Activated gamma-delta T cell (primary cell): ENCODE results near the gene DLX4.

Experiments
- DNase-seq: peaks from one replicate; lab custom pipeline; 2025; lab: John Stamatoyannopoulos, UW

Gene DLX4

DNA sequence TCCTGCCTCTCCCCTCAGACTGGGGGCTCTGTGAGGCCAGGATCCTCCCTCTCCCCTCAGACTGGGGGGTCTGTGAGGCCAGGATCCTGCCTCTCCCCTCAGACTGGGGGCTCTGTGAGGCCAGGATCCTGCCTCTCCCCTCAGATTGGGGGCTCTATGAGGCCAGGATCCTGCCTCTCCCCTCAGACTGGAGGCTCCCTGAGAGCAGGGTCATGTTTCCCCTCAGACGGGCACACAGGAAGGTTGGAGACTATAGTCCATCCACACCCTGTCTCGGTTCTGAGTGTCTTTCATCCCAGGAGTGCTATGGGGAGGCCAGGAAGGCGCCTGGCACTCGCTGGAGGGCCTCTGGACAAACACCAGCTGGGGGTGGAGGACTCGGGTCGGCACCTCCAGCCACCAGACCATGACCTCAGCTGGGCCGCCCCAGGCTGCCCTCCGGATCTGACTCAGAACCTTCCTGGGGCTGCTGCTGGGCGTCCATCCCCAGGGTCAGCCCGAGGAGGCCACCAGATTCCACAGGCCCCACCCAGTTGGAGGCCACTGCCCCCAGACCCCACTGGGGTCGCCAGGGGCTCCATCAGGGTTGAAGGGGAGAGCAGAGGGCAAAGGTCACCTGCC lies 21.9 kb upstream of the DLX4 start:
- no peak for DNase-seq

- no peak for DNase-seq
These were observed 19.4 kb upstream of the DLX4 start for GRCh38 chr17:49949634-49950033.

DNA sequence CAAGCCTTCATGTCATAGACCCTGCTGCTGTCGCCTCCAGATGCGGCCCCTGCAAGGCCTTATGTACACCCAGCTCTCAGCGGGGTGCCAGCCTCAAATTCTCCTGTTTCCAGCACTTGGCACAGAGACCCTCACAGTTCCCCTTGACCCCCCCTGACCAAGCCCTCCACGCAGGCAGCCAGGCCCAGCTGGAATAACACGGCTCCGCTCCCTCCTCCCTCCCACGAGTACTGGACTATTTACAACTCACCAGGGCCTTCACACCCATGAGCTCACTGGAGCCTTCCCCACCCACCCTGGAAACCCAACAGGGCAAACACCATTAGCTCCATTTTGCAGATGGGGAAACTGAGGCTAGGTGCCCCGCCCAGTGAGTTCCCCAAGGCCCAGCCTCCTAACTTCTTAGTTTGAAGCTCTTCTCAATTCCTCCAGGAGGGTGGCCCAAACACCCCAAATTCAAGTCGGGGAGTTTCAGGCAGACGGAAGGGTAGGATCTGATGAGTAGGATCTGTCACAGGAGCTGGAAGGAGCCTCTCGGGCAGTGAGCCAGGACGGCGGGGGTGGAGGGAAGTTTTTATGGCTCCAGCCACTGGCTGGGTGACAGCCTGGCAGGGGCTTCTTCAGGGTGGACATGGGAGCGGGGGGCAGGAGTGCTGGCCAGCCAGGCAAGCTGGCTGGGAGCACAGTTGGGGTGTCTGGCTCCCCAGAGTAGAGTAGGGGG lies 17.5 kb upstream of the DLX4 start:
- DNase-seq, result no peak

DNA sequence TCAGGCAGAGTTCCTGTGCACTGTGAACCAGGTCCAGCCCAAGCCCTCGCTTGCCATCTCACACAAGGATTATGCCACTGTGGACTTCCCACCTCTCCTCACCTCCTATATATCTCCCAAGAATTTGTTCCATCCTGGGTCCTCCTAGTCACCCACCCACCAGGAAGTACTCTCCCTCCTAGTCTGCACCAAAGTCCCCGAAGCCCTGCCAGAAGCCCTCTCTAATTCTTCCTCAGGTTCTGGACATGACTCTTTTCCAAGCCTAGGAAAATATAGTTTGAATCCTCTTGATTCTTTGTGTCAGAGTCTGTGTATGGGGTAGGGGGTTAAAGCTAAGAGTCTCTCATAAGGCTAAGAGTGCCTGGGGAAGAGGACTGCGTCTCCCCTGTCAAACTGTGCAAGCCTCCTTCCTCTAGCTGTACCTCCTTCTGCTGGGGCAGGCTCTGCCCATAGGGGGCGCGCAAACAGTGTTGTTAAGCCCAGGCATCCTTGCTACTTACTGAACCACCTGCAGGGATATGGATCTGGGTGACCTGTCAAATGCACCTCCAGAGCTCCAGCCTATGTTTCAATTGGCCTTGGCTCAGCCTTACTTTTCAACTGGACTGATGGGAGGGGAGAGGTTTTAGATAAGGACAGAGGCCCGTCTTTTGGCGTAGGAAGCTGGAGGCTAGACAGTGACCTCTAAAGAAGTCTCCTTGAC lies 16.6 kb upstream of the DLX4 start:
- DNase-seq, result no peak

DNA sequence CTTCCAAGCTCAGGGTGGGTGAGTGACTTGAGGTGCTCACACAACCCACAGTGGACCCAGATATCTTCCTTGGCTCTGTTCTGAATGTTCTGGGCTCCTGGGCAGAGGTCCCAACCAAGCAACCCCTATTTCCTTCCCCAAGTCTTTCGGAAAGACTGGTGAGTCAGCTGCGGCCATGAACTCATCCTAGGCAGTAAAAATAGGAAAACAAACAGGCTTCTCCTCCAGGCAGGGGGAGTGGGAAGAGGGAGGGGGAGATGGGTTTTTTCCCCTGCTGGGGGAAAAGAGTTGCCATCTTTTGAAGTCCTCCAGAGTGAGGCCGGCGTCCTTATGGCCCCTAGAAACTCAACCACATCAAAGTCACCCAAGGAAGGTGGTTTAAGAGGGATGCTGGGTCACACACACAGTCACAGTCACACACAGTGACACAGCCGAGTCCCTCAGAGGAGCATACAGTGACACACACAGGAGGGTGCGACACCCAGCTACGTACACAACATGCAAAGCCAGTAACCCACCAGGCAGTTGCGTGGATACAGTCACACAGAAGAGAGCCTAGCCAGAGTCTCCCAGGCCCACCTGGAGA lies 16.0 kb upstream of the DLX4 start:
- no peak for DNase-seq

GRCh38 chr17:49955157-49955556 lies 13.8 kb upstream of the DLX4 start:
- DNase-seq, result no peak

DNA sequence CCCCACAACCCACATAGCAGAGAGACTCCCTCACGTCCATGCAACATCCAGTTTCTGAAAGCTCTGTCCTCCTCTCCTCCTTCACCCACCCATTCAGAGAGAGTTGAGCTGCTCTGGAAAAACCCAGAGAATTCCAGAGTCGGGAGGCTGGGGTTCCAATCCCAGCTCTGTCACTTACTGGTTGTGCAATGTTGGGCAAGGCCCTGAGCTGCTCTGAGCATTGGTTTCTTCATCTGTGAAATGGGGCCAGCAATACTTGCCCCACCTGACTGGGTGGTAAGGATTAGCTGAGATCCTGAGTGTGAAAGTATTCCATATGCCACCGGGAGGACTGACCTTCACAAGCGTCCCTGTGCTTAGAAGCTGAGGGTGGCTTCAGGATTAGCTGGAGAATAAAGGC lies 12.2 kb upstream of the DLX4 start:
- DNase-seq, result no peak

- DNase-seq, result no peak
These were observed 11.6 kb upstream of the DLX4 start for GRCh38 chr17:49957350-49957749.

DNA sequence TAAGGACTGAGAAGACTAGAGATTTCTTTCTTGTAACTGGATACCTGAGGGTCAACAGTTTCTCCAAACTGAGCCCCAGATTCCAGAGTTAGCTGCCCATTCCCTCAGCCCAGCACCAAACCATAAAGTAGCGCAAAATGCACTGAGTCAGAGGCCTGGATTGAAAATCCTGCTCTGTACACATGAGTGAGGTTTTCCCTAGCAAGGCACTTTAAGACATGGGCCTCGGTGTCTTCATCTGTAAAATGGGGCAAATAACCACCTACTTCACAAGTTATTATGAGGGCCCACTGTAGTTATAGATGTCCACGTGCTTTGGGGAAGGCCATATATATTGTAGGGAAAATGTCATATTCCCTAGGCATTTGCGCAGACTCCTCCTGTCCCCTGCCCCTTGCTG lies 10.3 kb upstream of the DLX4 start:
- no peak for DNase-seq

GRCh38 chr17:49959183-49959935 lies 9.6 kb upstream of the DLX4 start:
- no peak for DNase-seq

GRCh38 chr17:49962599-49963308 lies 6.2 kb upstream of the DLX4 start:
- DNase-seq, result no peak

DNA sequence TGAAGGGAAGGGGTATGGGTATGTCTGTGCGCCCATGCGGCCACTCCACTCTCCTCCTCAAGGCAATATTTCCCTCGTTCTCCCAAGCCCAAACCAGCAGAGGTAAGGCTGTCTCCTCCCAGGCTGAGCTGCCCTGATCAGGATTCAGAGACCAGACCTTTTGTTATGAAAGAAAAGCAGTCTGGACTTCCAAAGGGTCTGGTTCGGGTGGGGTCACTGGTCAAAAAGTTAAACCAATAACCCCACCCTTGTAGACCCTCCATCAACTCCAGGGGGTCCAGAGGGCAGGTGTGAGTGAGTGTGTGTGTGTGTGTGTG lies 5.7 kb upstream of the DLX4 start:
- no peak for DNase-seq

DNA sequence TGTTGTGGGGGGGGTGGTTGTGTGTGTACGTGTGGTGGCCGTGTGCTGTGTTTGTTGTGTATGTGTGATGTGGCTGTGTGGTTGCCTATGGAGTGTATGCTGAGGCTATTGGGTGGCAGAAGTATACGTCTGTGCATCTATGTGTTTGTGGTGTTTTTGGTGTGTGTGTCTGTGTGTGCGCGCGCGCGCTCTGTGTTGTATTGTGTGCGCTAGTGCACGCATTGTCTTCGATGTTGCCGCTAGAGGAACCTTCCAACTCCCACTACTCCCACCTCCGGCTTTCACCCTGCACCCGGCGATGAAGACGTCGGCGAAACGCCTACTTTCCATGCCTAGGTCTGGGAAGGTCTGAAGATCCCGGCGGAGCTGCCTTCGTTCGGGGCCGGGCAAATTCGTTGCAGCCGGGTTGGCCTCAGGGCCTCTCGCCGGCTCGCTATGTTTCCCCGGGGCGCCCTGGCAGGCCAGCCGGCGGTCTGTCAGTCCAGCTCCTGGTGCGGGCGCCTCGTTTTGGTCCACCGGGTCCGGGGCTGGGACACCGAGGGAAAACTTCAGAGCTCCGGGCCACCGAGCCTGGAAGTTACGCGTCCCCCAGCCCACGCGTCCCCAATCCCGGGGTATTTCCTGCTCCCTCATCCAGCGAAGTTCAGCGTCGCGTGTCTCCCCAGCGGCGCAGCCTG lies 5.2 kb upstream of the DLX4 start:
- DNase-seq, result no peak

DNA sequence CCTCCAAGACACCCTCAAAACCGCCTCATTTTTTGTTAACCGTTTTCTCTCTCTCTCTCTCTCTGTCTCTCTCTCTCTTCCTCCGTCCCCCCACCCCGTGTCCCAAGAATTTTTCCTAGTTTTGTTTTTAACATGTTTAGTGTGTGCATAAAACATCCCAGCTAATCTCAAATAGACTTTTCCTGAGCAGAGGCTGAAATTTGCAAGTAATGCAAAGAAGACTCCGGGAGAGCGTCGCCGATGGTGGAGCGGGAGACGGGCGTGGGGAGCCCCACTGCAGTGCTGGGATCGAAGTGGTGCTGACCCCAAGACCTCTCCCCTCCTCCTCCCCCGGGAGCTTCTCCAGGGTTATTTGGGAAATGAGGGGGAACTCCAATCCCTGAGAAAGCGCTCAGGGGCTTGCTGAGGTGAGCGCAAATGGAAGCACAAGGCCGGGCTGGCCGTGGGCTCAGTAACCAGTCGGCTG lies 4.7 kb upstream of the DLX4 start:
- no peak for DNase-seq

DNA sequence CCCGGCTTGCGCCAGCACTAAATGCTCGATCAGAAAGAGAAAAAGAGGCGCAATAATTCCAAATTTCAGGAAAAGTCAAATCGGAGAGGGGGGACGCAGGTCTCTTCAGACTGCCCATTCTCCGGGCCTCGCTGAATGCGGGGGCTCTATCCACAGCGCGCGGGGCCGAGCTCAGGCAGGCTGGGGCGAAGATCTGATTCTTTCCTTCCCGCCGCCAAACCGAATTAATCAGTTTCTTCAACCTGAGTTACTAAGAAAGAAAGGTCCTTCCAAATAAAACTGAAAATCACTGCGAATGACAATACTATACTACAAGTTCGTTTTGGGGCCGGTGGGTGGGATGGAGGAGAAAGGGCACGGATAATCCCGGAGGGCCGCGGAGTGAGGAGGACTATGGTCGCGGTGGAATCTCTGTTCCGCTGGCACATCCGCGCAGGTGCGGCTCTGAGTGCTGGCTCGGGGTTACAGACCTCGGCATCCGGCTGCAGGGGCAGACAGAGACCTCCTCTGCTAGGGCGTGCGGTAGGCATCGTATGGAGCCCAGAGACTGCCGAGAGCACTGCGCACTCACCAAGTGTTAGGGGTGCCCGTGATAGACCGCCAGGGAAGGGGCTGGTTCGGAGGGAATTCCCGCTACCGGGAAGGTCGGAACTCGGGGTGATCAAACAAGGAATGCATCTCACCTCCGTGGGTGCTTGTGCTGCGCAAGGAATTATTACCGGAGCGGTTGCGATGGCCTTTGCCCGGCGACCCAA lies 4.0 kb upstream of the DLX4 start:
- DNase-seq, result no peak

DNA sequence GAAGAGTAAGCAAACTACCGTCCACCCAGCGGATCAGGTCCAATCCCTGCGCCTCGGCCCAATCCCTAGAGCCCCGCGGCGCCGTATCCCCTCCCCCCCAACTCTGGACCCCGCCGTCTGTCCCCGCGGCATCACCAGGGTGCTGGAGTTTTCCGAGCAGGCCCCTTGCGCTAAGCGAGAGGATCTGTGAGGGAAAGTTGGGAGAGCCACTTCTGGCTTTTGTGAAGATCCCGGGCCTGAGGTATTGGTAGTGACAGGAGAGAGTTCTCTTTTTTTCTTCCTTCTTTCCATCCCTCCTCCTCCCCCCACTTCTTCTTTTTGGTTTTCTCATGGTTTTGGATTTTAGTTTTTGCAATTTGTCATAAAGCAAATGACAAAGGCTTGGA lies 3.5 kb upstream of the DLX4 start:
- no peak for DNase-seq

DNA sequence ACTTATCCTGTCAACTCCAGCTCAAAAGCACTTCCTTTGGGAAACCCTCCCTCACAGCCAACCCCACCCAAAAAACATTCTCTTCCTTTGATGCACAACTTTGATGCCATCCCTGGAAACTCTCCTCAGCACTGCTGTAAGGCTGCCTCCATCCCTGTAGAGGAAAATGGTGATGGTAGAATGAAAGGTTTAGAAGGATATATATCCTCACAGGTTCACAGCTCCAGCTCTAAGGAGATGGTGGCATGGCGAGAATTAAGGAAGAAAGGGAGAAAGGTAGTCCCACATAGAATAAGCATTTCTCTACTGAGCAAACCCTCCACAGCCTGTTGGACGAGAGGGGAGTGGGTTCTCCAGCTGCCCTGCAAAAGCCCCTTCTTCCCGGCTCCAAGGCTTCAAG lies 2.2 kb upstream of the DLX4 start:
- DNase-seq, result no peak

- no peak for DNase-seq
These were observed 1.8 kb upstream of the DLX4 start for GRCh38 chr17:49967205-49967604.

DNA sequence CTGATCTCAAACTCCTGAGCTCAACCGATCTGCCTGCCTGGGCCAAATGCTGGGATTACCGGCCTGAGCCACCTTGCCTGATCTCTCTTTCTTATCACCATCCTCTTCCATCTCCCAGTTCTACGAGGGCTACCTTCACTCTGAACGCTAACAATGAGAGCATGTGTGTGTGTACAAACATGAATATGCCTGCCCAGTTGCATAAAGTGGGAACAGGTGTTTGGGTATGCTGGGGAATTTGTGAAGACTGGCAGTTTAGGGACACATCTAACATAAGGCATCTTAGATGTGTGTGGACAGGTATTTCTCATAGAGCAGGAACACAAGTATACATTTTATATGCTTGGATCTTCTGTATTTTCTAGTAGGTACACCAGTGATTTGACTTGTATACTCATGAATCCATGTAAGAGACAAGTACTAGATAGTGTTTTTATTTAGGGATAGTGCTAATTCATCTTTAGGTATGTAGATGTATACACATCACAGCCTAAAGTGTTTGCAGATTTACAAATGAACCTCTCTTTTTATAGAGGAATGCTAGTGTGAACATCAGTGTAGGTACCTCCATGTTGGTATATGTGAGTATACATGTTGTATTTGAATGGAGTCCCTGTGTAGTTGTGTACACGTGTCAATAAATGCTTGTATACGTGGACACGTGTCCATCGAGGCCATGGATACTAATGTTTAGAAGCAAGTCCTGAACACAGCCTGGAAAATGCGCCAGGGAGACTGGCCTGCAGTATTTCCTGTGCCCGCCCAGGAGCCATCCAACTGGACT lies 1.2 kb upstream of the DLX4 start:
- no peak for DNase-seq
